GM18520 (cell line): ENCODE measurements around the gene GDPD3.

ENCODE experiments used
- ATAC-seq: cut with Tn5 transposase; IDR thresholded peaks from one replicate; pipeline ENCODE4 v1.9.1; 2021; ENCODE audit not compliant: unreplicated experiment

GDPD3 gene

GRCh38 chr16:30082545-30083090, 30.7 kb downstream of the GDPD3 start:
- no peak for ATAC-seq

GRCh38 chr16:30079480-30079879, 33.9 kb downstream of the GDPD3 start:
- no peak for ATAC-seq

GRCh38 chr16:30078744-30079143, 34.6 kb downstream of the GDPD3 start:
- no peak for ATAC-seq

- ATAC-seq, result no peak
Measured at GRCh38 chr16:30077656-30078055, 35.7 kb downstream of the GDPD3 start.

- ATAC-seq, result no peak
Measured at GRCh38 chr16:30076276-30076791, 37.0 kb downstream of the GDPD3 start.

- ATAC-seq, result peak; percentile 73
Measured at GRCh38 chr16:30075503-30076275, 37.6 kb downstream of the GDPD3 start, which contains the start of gene PPP4C. PPP4C (plus strand) TSS chr16:30075994; CDS start chr16:30076378, 384 bp downstream.

- ATAC-seq, result no peak
Measured at GRCh38 chr16:30070490-30070889, 42.8 kb downstream of the GDPD3 start.

GRCh38 chr16:30069611-30070462, 43.5 kb downstream of the GDPD3 start:
- no peak for ATAC-seq

GRCh38 chr16:30068750-30069610, 44.4 kb downstream of the GDPD3 start:
- ATAC-seq, result no peak

- no peak for ATAC-seq
Measured at GRCh38 chr16:30068333-30068732, 45.0 kb downstream of the GDPD3 start.

GRCh38 chr16:30067584-30067916, 45.8 kb downstream of the GDPD3 start:
- ATAC-seq, result no peak

GRCh38 chr16:30066761-30067583, 46.4 kb downstream of the GDPD3 start:
- no peak for ATAC-seq

- no peak for ATAC-seq
Measured at GRCh38 chr16:30065943-30066760, 47.2 kb downstream of the GDPD3 start.

GRCh38 chr16:30065102-30065942, 48.0 kb downstream of the GDPD3 start, which contains the start of gene ALDOA:
ALDOA (plus strand) TSS chr16:30065760; CDS start chr16:30066898, 1,138 bp downstream.
- peak; percentile 75 for ATAC-seq

- ATAC-seq, result no peak
Measured at GRCh38 chr16:30064729-30065101, 48.6 kb downstream of the GDPD3 start.

- ATAC-seq, result no peak
Measured at GRCh38 chr16:30063893-30064728, 49.2 kb downstream of the GDPD3 start.

GRCh38 chr16:30063278-30063892, 50.0 kb downstream of the GDPD3 start:
- ATAC-seq, result no peak
